ENCODE measurements around the gene FAM47E.
A peak's percentile ranks its signal among the peaks of the same experiment; 100 is the strongest.

GRCh38 chr4:76275486-76276124 is 24.1 kb downstream of the FAM47E start:
- TF ChIP-seq REST (IDR thresholded peaks at IDR 0.05; ENCODE audit: borderline replicate concordance in 1 of 2, low read depth in 1 of 2, low read length in 2 of 2): peak in 1 of 2 experiments; percentile 45; a peak in 1 of 4 replicates
- TF ChIP-seq AGO2 (optimal IDR thresholded peaks at IDR 0.05; ENCODE audit: low read depth, low read length): no peak
- no peak for TF ChIP-seq SRSF1 (optimal IDR thresholded peaks at IDR 0.05; ENCODE audit: low read depth, low read length)
- TF ChIP-seq KDM2A (CRISPR knock-in tag; IDR thresholded peaks at IDR 0.05; ENCODE audit: borderline replicate concordance, low read depth): no peak
- no peak for TF ChIP-seq ZNF549 (CRISPR knock-in tag; IDR thresholded peaks at IDR 0.05)
